ENCODE results near the gene BRD3OS. TPM values are rescaled to one million over a fixed set of nuclear protein-coding genes. Genes with fewer than 3 reads are reported as not detected.

BRD3OS gene
- total and polyA plus RNA-seq, 2 donors (not counting 3 experiments of a cell fraction or from before 2014, with no cell fraction given), result 11.9 to 15.4 TPM

DNA sequence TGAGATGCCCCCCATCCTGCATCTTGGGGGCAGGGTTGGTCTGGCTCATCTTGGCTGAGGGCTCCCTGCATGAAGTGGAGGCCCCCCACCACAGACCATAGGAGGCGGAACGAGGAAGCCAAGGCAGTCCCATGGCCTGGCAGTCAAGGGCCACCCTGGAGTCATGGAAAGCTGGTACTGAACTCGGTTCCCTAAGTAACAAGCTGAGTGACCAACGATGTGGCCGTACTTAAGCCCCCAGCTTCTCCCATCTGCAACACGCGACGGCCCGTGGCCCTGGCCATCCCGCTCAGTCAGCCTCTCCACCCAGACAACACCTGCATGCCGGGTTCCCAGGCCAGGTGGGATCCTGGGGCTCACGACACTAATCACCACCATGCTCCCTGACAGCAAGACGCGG is 25.4 kb downstream of the BRD3OS start:
- no peak for TF ChIP-seq POLR2A (IDR thresholded peaks at IDR 0.05; ENCODE audit: low read depth, low read length)
- no peak for TF ChIP-seq EZH2 (IDR thresholded peaks at IDR 0.05; ENCODE audit: borderline replicate concordance, low read depth, low read length, severe bottlenecking)
- TF ChIP-seq, protein P1, sequence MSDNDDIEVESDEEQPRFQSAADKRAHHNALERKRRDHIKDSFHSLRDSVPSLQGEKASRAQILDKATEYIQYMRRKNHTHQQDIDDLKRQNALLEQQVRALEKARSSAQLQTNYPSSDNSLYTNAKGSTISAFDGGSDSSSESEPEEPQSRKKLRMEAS (IDR thresholded peaks at IDR 0.05; ENCODE audit: insufficient read depth, insufficient read length), result no peak
- no peak for TF ChIP-seq FOS (IDR thresholded peaks at IDR 0.05; ENCODE audit: borderline replicate concordance, insufficient read depth, low read length)
- no peak for TF ChIP-seq JUN (IDR thresholded peaks at IDR 0.05; ENCODE audit: borderline replicate concordance, insufficient read depth, insufficient read length, low read depth)
- TF ChIP-seq, protein P2, sequence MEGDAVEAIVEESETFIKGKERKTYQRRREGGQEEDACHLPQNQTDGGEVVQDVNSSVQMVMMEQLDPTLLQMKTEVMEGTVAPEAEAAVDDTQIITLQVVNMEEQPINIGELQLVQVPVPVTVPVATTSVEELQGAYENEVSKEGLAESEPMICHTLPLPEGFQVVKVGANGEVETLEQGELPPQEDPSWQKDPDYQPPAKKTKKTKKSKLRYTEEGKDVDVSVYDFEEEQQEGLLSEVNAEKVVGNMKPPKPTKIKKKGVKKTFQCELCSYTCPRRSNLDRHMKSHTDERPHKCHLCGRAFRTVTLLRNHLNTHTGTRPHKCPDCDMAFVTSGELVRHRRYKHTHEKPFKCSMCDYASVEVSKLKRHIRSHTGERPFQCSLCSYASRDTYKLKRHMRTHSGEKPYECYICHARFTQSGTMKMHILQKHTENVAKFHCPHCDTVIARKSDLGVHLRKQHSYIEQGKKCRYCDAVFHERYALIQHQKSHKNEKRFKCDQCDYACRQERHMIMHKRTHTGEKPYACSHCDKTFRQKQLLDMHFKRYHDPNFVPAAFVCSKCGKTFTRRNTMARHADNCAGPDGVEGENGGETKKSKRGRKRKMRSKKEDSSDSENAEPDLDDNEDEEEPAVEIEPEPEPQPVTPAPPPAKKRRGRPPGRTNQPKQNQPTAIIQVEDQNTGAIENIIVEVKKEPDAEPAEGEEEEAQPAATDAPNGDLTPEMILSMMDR (IDR thresholded peaks at IDR 0.05; ENCODE audit: extremely low read depth in 1 of 2, insufficient read depth in 1 of 2, low read depth in 1 of 2, low read length in 2 of 2), result no peak
- TF ChIP-seq GATA2 (IDR thresholded peaks at IDR 0.05; ENCODE audit: insufficient read depth, insufficient read length, low read depth, low read length), result no peak
- no peak for TF ChIP-seq POLR2AphosphoS5 (IDR thresholded peaks at IDR 0.05; ENCODE audit: insufficient read depth, low read depth, low read length)
- no peak for TF ChIP-seq MYC (IDR thresholded peaks at IDR 0.05; ENCODE audit: low read depth, low read length)
- ChIA-PET POLR2A (no interaction called here), CTCF (interaction anchor here (1.3 kb wide), 1 partner anchor 25 kb away, joined by 3 read pairs; no protein-coding TSS in a partner anchor)
- dilution Hi-C loops (cut with MboI; ENCODE audit: extremely low pct_ligation_motif_present, low sequenced_read_pairs) (no loop called here), intact Hi-C loops (cut with micrococcal nuclease) (no loop called here)
- Histone ChIP-seq H3K4me2 (ENCODE audit: insufficient read depth, low read length) (no peak overlapping the region), H3K27me3 (ENCODE audit: control insufficient read depth in 2 of 2, insufficient read depth in 2 of 2, low read length in 2 of 2) (no peaks in the 10 kb centered on the region), H3K4me1 (ENCODE audit: control insufficient read depth, extremely low read depth, insufficient read depth, low read length) (no peaks in the 10 kb centered on the region), H3K9me1 (replicated peaks; ENCODE audit: control insufficient read depth, extremely low read depth, insufficient read depth, low read length) (no peaks in the 10 kb centered on the region), H3K27ac (ENCODE audit: insufficient read depth, low read depth, low read length) (no peak overlapping the region), H3K9me3 (replicated peaks; ENCODE audit: control insufficient read depth, insufficient read depth, low read length) (no peaks in the 10 kb centered on the region), H3K4me3 (replicated peaks in 1 of 3; ENCODE audit: insufficient read depth in 1 of 3, low read depth in 1 of 3, low read length in 3 of 3) (no peak overlapping the region), H3K79me2 (ENCODE audit: control insufficient read depth, insufficient read depth, low read length) (peaks cover 19% of the 10 kb centered on the region), H2AFZ (ENCODE audit: low read depth, low read length) (no peak overlapping the region), H3K36me3 (ENCODE audit: control insufficient read depth in 2 of 2, extremely low read depth in 1 of 2, insufficient read depth in 2 of 2, low read length in 2 of 2) (peaks cover 0 to 69% of the 10 kb centered on the region in 2 experiments), H4K20me1 (replicated peaks; ENCODE audit: control insufficient read depth, extremely low read depth, insufficient read depth, low read length) (no peaks in the 10 kb centered on the region), H3K9ac (replicated peaks; ENCODE audit: extremely low read depth, insufficient read depth, low read length) (no peak overlapping the region)
- FAIRE-seq, result no peak
- no peak for DNase-seq (ENCODE audit: low read depth, low spot score)
- no TSS peak for BruUV-seq (replicated peaks)
